H9 (cell line): ENCODE data around the gene SLC39A10. TPM values are rescaled to one million over a fixed set of nuclear protein-coding genes. Genes with fewer than 3 reads are reported as not detected.

Experiments used
- DNase-seq: peaks from one replicate; pipeline ENCODE4 v3.0.0-alpha.2; 2017
- H2AFZ ChIP-seq: one replicate; pipeline ENCODE4 v1.6.1; 2013; ENCODE audit warnings: mild to moderate bottlenecking, low read length, control low read depth, moderate library complexity
- H2AK5ac ChIP-seq: 2 replicates; pipeline ENCODE4 v1.6.1; 2013; ENCODE audit warnings: low read length, control low read depth, mixed read lengths; ENCODE audit not compliant: insufficient read length
- H2BK120ac ChIP-seq: one replicate; pipeline ENCODE4 v1.6.1; 2013; ENCODE audit warnings: low read depth, mild to moderate bottlenecking, low read length, control low read depth, inconsistent platforms; ENCODE audit not compliant: poor library complexity, severe bottlenecking
- H2BK12ac ChIP-seq: 2 replicates; pipeline ENCODE4 v1.6.1; 2013; ENCODE audit warnings: low read length, control low read depth, mixed read lengths, low read depth; ENCODE audit not compliant: insufficient read length
- H2BK15ac ChIP-seq: 2 replicates; pipeline ENCODE4 v1.6.1; 2013; ENCODE audit warnings: low read depth, low read length, control low read depth
- H2BK20ac ChIP-seq: one replicate; pipeline ENCODE4 v1.6.1; 2013; ENCODE audit warnings: low read depth, mild to moderate bottlenecking, low read length, control low read depth, inconsistent platforms; ENCODE audit not compliant: poor library complexity, severe bottlenecking
- H2BK5ac ChIP-seq: 2 replicates; pipeline ENCODE4 v1.6.1; 2013; ENCODE audit warnings: low read length, control low read depth, mixed read lengths; ENCODE audit not compliant: insufficient read length
- H3K14ac ChIP-seq: 2 replicates; pipeline ENCODE4 v1.6.1; 2013; ENCODE audit warnings: low read length, control low read depth; ENCODE audit not compliant: insufficient read depth
- H3K18ac ChIP-seq: 2 replicates; pipeline ENCODE4 v1.6.1; 2013; ENCODE audit warnings: low read depth, mild to moderate bottlenecking, mixed read lengths, low read length, control low read depth; ENCODE audit not compliant: insufficient read length
- H3K23ac ChIP-seq: 2 replicates; pipeline ENCODE4 v1.6.1; 2013; ENCODE audit warnings: low read length, control low read depth, mixed read lengths, low read depth; ENCODE audit not compliant: insufficient read length
- H3K23me2 ChIP-seq: 2 replicates; pipeline ENCODE4 v1.6.1; 2013; ENCODE audit warnings: low read depth, mild to moderate bottlenecking, mixed read lengths, low read length, control low read depth; ENCODE audit not compliant: insufficient read length, poor library complexity, severe bottlenecking
- H3K27ac ChIP-seq: 2 replicates; pipeline ENCODE4 v1.5.1; 2013; ENCODE audit warnings: low read length, control low read depth, mixed read lengths, low read depth; ENCODE audit not compliant: insufficient read length
- H3K27me3 ChIP-seq: 2 replicates; pipeline ENCODE4 v1.6.1; 2013; ENCODE audit warnings: low read length, control low read depth, inconsistent platforms; ENCODE audit not compliant: insufficient read depth
- H3K4ac ChIP-seq: 2 replicates; pipeline ENCODE4 v1.6.1; 2013; ENCODE audit warnings: low read depth, mild to moderate bottlenecking, control low read depth, inconsistent platforms, low read length, moderate library complexity
- H3K4me1 ChIP-seq: 2 replicates; pipeline ENCODE4 v1.6.1; 2013; ENCODE audit warnings: low read length, control low read depth, inconsistent platforms; ENCODE audit not compliant: insufficient read depth
- H3K4me2 ChIP-seq: 2 replicates; pipeline ENCODE4 v1.6.1; 2013; ENCODE audit warnings: low read length, control low read depth, mixed read lengths; ENCODE audit not compliant: insufficient read length, insufficient read depth
- H3K56ac ChIP-seq: 2 replicates; pipeline ENCODE4 v1.6.1; 2013; ENCODE audit warnings: low read depth, mild to moderate bottlenecking, mixed read lengths, low read length, control low read depth; ENCODE audit not compliant: insufficient read length
- H3K79me1 ChIP-seq: 2 replicates; pipeline ENCODE4 v1.6.1; 2013; ENCODE audit warnings: low read depth, mild to moderate bottlenecking, moderate library complexity, low read length, control low read depth, inconsistent platforms; ENCODE audit not compliant: insufficient read depth, poor library complexity, severe bottlenecking
- H3K79me2 ChIP-seq: 2 replicates; pipeline ENCODE4 v1.6.1; 2013; ENCODE audit warnings: low read length, control low read depth, inconsistent platforms; ENCODE audit not compliant: insufficient read depth
- H3K9ac ChIP-seq: 2 replicates; pipeline ENCODE4 v1.6.1; 2013; ENCODE audit warnings: low read length, control low read depth, mixed read lengths; ENCODE audit not compliant: insufficient read length; ENCODE audit errors: extremely low read depth
- H3K9me3 ChIP-seq: one replicate; pipeline ENCODE4 v1.6.1; 2013; ENCODE audit warnings: low read depth, low read length, inconsistent platforms; ENCODE audit not compliant: control insufficient read depth
- H3T11ph ChIP-seq: one replicate; pipeline ENCODE4 v1.6.1; 2013; ENCODE audit warnings: mild to moderate bottlenecking, low read length, control low read depth, inconsistent platforms
- H4K20me1 ChIP-seq: one replicate; pipeline ENCODE4 v1.6.1; 2013; ENCODE audit not compliant: control insufficient read depth, insufficient read length, insufficient read depth
- H4K5ac ChIP-seq: 2 replicates; pipeline ENCODE4 v1.6.1; 2013; ENCODE audit warnings: low read depth, mild to moderate bottlenecking, mixed read lengths, low read length, control low read depth; ENCODE audit not compliant: insufficient read length
- H4K8ac ChIP-seq: replicated peaks from 2 replicates; pipeline ENCODE4 v1.6.1; 2013; ENCODE audit warnings: low read length, control low read depth, mixed read lengths, low read depth; ENCODE audit not compliant: insufficient read length
- H4K91ac ChIP-seq: 2 replicates; pipeline ENCODE4 v1.6.1; 2013; ENCODE audit warnings: low read depth, mild to moderate bottlenecking, moderate library complexity, mixed read lengths, low read length, control low read depth; ENCODE audit not compliant: insufficient read length
- H3K27ac Mint-ChIP-seq, 3 experiments: 2 replicates in 2 of 3; 3 replicates in 1 of 3; pipeline ENCODE4 v1.8.0; 2020 to 2021; ENCODE audit warnings: mixed read lengths in 3 of 3, mild to moderate bottlenecking in 1 of 3, moderate library complexity in 1 of 3
- H3K27me3 Mint-ChIP-seq: 2 replicates; pipeline ENCODE4 v1.8.0; 2021; ENCODE audit warnings: low read depth, mild to moderate bottlenecking, moderate library complexity, mixed read lengths
- H3K36me3 Mint-ChIP-seq, 3 experiments: 2 replicates in 2 of 3; 3 replicates in 1 of 3; pipeline ENCODE4 v1.8.0; 2020 to 2021; ENCODE audit warnings: low read depth in 3 of 3, mixed read lengths in 3 of 3; ENCODE audit not compliant: insufficient read depth in 1 of 3
- H3K4me1 Mint-ChIP-seq, 2 experiments: 2 replicates each; pipeline ENCODE4 v1.8.0; 2020; ENCODE audit warnings: mixed read lengths in 2 of 2
- H3K4me3 Mint-ChIP-seq, 2 experiments: 2 replicates in 1 of 2; 3 replicates in 1 of 2; pipeline ENCODE4 v1.8.0; 2020 to 2021; ENCODE audit warnings: mild to moderate bottlenecking in 2 of 2, mixed read lengths in 2 of 2, moderate library complexity in 1 of 2
- H3K9me3 Mint-ChIP-seq, 2 experiments: 2 replicates in 1 of 2; 3 replicates in 1 of 2; pipeline ENCODE4 v1.8.0; 2020; ENCODE audit warnings: mild to moderate bottlenecking in 2 of 2, mixed read lengths in 2 of 2, moderate library complexity in 1 of 2
- WGBS: extraction: QIAGEN DNeasy Blood & Tissue Kit; methylation state at CpG from one replicate; pipeline ENCODE4 v1.1.7; 2013; ENCODE audit warnings: missing lambda C conversion rate, low lambda C conversion rate, mixed read lengths; ENCODE audit not compliant: insufficient read length; ENCODE audit errors: extremely low coverage; 5-methylcytosine and 5-hydroxymethylcytosine counted together
- total RNA-seq: library from RNA; stranded (reverse); gene quantifications from 2 replicates; pipeline ENCODE4 v1.2.1, GENCODE V29; 2021
- TF ChIP-seq, protein P1 (sequence below): fragments of 200-600 bp; sonication (generic); conservative IDR thresholded peaks from 3 replicates; pipeline ENCODE4 v1.8.0; 2021; ENCODE audit warnings: antibody characterized with exemption, mild to moderate bottlenecking

The SLC39A10 gene
- total RNA-seq, 1 experiment from 2014 or later: 161 TPM

DNA sequence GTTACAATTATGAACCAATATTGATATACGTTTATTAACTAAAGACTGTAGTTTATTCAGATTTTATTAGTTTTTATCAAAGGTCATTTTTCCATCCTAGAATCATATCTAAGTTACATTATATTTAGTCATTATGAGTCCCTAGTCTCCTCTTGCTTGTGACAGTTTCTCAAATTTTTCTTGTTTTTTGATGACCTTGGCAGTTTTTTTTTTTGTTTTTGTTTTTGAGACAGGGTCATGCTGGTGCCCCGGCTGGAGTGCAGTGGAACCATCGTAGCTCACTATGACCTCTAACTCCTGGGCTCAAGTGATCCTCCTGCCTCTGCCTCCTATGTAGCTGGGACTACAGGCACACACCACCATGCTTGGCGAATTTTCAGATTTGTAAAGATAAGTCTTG lies 18.3 kb upstream of the SLC39A10 start:
- H4K91ac ChIP-seq: no peak overlapping the region
- H3K4ac ChIP-seq: no peak overlapping the region
- no peak overlapping the region for H4K5ac ChIP-seq
- Mint-ChIP-seq H3K4me1 (peaks cover 19 to 21% of the 10 kb centered on the region in 2 experiments), H3K27me3 (no peaks in the 10 kb centered on the region), H3K36me3 (peaks cover 2 to 7% (median 4%) of the 10 kb centered on the region in 3 experiments; a peak in 5 of 7 replicates), H3K27ac (no peak overlapping the region), H3K4me3 (no peak overlapping the region), H3K9me3 (no peaks in the 10 kb centered on the region; a peak in 2 of 5 replicates)
- no peaks in the 10 kb centered on the region; the same call in 1 of the 2 replicates for H3K79me2 ChIP-seq
- H3K9ac ChIP-seq: no peak overlapping the region
- DNase-seq: no peak
- H2BK120ac ChIP-seq: no peak overlapping the region
- H3K14ac ChIP-seq: no peak overlapping the region
- H3K23ac ChIP-seq: no peak overlapping the region
- H2BK12ac ChIP-seq: no peak overlapping the region
- H3K27me3 ChIP-seq: no peaks in the 10 kb centered on the region
- no peak overlapping the region for H3T11ph ChIP-seq
- no peak overlapping the region for H3K18ac ChIP-seq
- no peak overlapping the region for H2AK5ac ChIP-seq
- no peaks in the 10 kb centered on the region for H4K20me1 ChIP-seq
- no peak overlapping the region for H2BK15ac ChIP-seq
- no peaks in the 10 kb centered on the region for H3K79me1 ChIP-seq
- H2BK20ac ChIP-seq: no peak overlapping the region
- no peaks in the 10 kb centered on the region for H3K23me2 ChIP-seq
- H2AFZ ChIP-seq: no peak overlapping the region
- H3K4me1 ChIP-seq: peaks cover 13% of the 10 kb centered on the region
- no peak overlapping the region for H4K8ac ChIP-seq
- no peak overlapping the region for H3K27ac ChIP-seq
- TF ChIP-seq, protein P1, sequence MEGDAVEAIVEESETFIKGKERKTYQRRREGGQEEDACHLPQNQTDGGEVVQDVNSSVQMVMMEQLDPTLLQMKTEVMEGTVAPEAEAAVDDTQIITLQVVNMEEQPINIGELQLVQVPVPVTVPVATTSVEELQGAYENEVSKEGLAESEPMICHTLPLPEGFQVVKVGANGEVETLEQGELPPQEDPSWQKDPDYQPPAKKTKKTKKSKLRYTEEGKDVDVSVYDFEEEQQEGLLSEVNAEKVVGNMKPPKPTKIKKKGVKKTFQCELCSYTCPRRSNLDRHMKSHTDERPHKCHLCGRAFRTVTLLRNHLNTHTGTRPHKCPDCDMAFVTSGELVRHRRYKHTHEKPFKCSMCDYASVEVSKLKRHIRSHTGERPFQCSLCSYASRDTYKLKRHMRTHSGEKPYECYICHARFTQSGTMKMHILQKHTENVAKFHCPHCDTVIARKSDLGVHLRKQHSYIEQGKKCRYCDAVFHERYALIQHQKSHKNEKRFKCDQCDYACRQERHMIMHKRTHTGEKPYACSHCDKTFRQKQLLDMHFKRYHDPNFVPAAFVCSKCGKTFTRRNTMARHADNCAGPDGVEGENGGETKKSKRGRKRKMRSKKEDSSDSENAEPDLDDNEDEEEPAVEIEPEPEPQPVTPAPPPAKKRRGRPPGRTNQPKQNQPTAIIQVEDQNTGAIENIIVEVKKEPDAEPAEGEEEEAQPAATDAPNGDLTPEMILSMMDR: no peak
- WGBS: no CpG with 5 or more reads among the region's 4 CpGs
- H3K4me2 ChIP-seq: no peak overlapping the region
- H3K9me3 ChIP-seq: no peaks in the 10 kb centered on the region
- no peak overlapping the region for H2BK5ac ChIP-seq
- no peak overlapping the region for H3K56ac ChIP-seq
